Activated CD4-positive, alpha-beta T cell treated with anti-CD3 and anti-CD28 coated beads for 4 hours (primary cell): ENCODE measurements around the gene COG5.
A peak's percentile ranks its signal among the peaks of the same experiment; 100 is the strongest.

ENCODE experiments used
- DNase-seq, 2 donors: peaks; one replicate each; pipeline ENCODE4 v3.0.0-alpha.2; 2020

Gene COG5

DNA sequence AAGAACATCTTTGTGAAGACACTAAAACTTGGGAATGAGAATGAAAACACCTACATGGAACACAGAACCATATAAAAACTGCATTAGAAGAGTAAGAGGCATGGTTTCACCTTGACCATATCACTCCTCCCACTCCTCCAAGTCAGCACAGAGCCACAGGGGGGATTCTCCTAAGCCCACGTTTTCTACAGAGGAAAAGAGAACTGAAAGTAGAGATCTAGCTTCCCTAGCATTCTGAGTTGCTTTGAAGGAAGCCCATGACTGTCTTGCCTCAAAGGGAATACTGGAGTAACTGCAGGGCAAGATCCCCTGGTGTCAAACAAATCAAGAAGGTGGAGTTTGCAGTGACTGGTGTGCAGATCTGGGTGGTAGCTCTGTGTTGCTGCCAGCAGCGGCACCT is 351.0 kb downstream of the COG5 start:
- DNase-seq = no peak

DNA sequence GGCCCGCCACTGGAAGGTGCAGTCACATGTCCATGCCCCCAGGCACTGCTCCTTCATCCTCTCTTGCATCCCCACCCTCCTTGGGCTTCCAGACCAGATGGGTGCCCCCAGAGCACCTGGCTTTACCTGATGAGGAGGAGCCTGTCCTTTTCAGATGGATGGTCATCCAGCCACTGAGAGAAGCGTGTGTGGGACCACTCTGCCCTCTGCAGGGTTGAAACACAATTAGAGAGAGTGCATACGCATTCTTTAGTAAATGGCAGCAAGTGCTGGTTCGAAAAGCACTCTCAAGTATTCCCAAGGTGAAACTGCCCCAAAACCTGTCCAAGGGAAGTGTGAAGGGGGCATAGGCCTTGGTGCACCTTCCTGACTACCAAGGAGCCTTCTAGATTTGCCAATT is 353.3 kb downstream of the COG5 start:
- DNase-seq = no peak

DNA sequence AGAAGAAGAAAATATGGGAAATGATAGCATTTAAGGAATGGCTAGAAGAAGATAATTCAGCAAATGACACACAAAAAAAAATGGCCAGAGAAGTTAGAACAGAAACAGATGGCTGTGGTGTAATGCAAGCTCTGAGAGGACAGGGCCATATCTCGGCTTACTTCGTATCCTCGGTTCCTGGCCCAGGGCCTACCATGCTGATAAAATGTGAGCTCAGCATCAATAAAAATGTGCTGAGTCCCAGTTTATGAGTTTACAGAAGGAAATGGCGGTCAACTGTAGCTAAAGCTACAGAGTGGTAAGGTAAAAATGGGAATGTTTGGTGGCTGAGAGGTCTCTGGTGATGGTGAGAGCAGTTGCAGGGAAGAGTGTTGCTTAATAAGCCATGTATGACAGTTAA is 354.2 kb downstream of the COG5 start:
- no peak for DNase-seq

DNA sequence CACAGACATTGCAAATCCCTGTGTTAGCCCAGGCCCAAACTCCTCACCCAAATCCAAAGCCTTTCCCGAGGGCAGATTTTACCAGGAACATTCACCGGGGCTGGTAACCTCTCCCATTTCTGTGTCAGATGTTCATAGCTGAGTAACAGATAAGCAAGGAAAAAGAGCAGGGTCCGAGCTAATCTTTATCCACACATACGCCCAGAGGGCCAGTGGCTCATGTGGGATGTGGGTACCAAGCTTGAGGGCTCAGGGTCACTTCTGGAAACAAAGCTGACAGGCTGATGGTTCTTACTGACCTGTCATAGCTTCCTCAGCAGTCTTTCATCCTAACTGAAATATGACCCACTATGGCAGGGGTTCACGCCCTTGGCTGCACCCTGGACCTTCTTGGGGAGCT is 355.2 kb downstream of the COG5 start:
- DNase-seq = no peak

DNA sequence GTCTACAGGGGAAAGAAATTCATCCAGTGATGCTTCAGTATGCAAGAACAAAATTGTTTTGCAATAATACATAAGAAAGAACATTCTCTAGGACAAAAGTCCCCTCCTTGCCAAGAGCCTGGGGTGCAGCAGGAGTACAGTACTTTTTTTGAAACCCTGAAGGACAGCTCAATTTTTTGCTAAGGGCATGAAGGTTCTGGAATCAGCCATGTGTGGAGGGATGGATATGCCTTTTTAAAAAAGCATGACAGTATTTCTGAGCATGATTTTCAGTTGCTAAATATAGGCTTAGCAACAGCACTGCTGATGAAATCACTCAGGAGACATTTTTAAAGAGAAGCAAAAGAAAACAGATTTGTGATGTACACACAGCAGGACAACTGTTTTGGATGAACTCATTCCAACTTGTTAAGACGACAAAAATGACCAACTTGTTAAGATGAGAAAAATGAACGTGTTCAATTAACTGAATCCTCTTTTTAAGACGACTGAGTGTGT is 355.6 kb downstream of the COG5 start:
- no peak for DNase-seq

DNA sequence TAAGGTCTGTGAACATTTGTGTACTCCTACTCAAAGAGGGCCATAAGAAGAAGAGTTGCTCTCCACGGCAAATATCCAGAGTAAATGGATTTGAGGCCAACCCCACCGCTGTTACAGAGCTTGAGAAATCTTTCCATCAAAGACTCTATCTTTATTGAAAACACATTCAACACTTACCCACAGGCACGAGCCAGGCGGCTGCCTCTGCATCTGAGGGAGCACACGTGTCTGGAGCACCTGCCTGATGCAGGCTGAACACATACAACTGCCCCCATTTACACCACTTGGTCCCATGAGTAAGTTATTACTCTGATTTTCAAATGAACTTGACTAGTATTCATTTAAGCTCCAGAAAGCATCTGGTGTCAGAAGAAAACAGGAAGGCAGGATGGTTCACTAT is 356.3 kb downstream of the COG5 start:
- DNase-seq = no peak

DNA sequence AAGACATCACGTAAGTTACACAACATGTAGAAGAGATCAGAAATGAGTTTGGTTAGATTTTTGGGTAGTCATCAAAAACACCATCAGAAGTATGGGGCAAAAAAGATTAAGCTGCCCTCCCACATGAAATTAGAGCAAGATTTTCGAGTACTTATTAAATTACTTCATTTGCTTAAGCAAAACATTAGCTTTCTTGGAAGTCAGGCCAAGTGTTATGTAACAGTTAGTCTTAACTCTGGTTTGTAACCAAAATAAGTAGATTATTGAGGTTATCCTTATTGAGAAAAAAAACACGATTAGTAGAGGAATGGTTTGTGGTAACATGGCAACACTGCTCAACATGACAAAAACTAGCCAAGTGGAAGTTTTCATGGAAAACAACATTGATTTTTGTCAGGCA is 357.0 kb downstream of the COG5 start:
- no peak for DNase-seq

DNA sequence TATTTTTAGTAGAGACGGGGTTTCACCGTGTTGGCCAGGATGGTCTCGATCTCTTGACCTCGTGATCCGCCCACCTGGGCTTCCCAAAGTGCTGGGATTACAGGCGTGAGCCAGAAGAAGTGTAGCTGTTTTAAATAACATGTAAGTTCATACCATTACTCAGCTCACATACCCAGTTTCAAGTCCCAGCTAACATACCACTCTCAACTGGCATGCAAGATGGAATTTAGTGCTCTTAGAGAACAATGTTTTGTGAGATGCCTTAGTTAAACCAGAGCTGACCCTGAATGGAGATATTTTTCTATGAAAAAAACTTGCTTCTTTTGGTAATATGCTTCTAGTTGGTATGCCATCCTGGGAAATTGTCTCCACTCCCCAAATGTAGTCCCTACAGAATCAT is 357.6 kb downstream of the COG5 start:
- DNase-seq = no peak

DNA sequence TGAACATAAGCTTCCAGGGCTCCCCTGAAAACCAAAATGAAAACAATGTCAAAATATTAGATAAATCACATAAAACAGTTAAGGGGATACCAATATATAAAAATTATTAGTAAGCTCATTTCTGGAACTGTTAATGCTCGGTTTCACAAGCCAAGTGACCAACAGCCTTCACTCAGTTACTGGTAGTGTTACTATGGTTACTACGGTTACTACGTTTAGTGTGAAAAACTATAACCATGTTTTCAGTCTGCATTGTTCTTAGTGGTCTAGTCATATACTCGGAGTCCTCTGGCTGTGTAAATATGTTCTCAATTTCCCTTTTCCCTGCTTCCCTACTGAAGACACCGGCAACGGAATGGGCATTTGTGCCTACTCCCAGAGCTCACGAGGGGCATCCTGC is 360.1 kb downstream of the COG5 start:
- DNase-seq = no peak

DNA sequence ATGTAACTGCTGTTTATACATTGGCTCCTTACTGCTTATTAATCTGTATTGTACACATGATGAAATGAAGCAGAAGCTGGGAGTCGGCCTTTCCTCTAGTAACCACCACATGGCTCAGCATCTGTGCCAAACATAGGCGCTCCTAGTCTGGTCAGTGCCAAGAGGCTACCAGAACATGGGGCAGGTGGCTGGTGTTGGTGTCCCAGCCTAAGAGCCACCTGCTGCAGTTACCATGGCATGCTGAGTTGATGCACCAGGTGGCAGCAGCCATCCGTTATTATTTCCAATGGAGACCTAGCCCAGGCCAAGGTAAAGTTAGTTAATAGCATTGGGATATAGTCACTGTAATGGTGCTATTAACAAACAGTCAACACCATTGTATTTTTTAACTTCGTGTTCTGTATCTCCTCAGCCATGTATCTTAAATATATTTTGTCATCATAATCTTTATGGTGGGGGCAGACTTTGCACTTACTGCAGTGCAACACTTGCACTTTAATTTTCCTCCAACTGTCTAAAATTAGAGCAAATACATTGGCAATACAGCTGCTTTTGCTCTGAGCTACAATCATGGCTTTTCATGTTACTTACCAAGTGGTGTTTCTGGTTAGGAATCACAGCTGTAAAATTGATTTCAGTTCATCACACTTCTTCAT is 361.8 kb downstream of the COG5 start:
- peak in 1 of 2 donors; percentile 4 for DNase-seq

DNA sequence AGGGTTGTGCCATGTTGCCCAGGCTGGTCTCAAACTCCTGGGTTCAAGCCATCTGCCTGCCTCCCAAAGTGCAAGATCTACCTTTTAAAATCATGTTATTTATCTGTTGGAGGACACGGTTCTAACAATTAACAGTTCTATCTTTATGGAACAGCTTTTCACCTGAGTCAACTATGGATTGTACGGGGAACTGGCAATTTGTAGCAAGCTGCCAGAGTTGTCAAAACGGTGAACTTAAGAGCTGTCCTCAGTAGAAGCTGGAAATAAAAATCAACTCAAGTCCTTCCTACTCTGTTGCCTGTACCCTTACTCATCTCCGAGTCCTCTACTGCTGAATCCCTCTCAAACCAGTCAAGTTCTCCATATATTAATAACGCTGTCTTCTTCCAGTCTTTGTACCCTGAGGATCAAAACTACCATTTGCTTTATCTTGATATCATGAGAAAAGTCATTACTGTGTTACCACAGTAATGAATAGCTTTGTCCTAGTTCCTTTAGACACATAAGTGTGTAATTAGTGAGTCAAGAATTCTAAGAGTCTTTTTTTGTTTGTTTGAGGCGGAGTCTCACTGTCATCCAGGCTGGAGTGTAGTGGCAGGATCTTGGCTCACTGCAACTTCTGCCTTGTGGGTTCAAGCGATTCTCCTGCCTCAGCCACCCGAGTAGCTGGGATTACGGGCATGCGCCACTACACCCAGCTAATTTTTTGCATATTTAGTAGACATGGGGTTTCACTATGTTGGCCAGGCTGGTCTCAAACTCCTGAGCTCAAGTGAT is 366.7 kb downstream of the COG5 start:
- no peak for DNase-seq

DNA sequence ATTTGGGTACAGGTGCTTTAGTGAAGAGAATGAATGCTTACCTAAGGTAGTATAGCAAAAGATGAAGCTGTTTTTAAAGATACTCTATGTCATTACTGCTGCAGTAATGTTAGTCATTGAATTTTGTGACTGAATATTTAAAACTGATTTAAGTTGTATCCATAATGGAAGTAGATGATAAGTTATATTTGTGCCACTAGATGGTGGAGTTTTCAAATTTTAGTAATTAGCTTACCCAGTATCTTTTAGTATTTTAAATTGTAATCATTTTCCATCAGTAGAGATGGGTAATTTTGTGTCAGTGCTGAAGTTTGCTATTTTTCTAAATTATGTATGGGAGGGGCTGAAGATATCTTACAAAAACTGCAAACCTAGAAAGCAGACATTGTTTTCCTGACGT is 369.7 kb downstream of the COG5 start:
- DNase-seq = no peak

DNA sequence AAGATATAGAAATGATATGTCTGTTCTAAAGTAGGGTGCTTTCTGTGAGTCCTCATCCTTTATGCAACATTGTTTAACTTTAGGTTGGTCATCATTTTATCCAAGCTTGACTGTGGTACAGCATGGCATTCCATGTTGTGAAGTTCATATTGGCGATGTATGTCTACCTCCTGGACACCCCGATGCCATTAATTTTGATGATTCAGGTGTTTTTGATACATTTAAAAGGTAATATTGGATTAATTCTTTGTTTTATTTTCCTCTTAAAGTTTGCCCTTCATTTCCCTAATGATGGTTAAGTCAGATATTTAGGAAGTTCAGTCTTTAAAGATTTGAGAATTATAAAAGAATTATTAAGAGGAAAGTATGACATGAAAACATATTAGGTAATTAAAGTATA is 373.6 kb downstream of the COG5 start:
- no peak for DNase-seq

DNA sequence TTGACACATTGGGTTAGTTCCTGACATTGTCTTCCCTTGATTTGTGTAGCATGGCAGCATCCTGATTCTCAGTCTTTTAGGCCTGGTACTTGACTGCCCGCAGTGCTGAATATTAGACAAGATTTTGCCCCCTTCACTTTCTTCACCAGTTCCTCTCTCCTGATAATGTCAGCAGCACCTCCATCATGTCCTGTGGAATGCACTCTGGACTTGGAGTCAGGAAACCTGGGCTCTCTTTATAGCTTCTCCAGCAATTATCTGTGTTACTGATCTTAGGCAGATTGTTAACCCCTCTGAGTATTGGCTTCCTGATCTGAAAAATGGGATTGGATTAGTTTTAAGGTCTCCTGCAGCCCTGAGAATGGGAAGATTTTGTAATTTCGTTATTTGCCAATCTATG is 375.9 kb downstream of the COG5 start:
- no peak for DNase-seq

DNA sequence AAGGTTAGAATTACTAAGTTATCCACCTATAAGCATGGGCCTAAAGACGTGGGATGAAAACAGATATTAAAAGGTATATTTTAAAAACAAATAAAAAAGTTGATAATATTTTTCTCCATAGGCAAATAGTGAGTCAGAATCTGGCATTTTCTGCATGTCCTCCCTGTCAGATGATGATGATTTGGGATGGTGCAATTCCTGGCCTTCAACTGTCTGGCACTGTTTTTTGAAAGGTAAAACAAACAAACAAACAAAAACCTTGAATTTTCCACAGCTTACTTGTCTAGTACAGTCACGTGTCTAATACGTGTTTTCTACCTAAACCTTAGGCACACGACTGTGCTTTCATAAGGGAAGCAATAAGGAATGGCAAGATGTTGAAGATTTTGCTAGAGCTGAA is 377.5 kb downstream of the COG5 start:
- no peak for DNase-seq

DNA sequence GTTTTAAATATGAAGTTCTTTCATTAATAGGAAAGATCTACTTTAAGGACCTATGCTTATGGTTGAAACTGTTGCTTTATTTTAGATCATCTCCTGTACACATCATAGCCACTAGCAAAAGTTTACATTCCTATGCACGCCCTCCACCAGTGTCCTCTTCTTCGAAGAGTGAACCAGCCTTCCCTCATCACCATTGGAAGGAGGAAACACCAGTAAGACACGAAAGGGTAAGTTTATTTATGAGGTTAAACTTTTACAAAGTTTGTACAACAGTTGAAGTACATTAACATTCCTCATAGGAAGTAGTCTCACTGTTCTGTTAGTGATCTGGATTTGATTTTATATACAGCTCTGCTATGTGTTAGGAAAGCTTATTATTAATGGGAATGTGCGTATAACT is 378.0 kb downstream of the COG5 start:
- DNase-seq = no peak

DNA sequence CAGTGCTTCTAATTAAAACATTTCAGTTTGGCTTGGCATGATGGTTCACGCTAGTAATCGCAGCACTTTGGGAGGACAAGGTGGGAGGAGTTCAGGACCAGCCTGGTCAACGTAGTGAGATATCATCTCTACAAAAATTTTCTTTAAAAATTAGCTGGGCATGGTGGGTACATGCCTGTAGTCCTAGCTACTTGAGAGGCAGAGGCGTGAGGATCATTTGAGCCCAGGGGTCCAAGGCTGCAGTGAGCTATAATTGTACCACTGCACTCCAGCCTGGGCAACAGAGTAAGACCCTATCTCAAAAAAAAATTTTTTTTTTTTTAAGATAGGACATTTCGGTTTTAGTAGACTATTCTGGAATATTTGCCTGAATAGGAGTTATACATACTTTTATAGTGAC is 382.5 kb downstream of the COG5 start:
- DNase-seq = no peak

DNA sequence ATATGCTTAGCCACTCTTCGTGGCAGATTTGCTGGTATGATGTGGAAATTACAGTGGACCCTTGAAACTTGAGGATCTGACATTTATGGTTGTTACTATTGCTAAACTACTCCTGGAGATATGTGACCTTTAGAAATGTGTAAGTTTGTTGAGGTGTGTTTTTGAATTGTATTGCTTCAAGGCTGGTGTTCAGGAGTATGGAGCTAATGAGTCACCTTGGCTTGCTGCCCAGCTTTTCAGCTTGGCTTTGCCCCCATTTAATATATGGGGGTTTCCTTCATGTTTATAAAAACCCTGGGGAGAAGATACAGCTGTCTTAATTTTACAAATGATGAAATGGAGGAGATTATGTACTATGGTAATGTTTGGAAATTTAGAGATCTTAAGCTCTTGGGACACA is 383.3 kb downstream of the COG5 start:
- DNase-seq = peak; percentile 68 to 82

DNA sequence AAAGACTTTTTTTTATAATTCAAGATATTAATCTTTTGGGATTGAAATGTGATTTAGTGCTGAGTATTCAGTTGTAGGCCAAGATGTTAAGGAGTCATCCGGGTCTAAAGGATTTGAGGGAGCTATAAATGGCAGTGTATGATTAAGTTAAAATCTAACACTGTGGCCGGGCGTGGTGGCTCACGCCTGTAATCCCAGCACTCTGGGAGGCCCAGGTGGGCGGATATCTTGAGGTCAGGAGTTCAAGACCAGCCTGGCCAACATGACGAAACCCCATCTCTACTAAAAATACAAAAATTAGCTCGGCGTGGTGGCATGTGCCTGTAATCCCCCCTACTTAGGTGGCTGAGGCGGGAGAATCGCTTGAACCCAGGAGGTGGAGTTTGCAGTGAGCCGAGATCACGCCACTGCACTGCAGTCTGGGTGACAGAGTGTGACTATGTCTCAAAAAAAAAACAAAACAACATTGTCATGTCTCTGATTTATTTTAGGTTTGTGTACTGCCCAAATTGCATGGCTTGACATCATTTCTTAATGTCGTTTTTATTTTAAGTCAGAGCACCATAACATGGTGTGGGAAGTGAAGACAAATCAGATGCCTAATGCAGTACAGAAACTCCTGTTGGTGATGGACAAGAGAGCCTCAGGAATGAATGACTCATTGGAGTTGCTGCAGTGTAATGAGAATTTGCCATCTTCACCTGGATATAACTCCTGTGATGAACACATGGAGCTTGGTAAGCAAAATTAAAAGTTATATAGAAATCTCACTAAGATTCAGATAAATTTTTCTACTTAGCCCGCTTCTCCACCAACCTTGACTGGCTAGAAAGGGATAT is 384.2 kb downstream of the COG5 start:
- DNase-seq = no peak

DNA sequence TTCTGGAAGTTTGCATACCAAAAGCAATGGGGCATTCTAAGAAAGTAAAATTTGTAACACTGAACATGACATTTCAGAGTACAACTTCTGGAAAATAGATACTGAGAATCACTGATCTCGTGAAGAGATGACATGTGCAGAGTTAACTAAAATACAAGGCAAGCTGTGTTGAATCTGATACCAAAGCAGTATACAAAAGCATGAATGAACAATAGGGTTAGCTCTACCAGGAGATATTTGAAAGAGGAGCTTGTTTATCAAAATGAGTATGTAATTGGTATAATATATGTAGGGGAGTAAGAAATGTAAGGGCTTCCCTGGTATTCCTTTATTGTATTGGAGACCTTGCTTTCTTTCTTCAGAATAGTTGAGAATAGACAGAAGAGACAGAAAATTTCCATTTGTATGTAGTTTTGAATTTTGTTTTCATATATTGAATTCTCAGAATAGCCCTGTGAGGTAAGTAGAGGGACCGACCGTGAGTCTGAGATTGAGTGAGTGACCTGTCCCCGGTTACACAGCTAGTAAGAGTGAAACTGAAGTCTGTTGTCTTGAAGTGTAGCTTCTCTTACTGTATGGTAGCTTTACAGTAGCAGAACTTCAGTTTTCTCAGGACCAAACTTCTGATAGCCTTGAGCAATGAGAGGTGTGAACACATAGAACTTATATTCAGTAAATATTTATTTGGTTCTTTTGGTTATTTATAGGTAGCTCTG is 389.9 kb downstream of the COG5 start:
- no peak for DNase-seq

DNA sequence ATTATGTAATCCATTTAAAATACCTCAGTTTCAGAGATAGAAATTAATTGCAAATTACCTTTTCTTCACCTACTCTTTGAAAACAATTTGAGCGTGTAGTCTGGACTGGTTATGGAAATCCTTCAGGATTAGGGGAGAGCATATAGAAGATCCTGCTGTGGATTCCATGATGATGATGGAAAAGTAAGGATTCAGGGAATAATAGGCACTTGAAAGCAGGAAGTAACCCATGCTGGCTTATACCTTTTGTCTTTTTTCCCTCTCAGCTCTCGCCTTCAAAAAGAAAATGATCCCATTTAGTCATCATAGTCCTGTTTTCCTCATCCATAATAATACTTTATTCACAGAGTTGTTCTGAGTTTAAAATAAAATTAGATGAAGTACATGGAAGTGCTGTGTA is 390.5 kb downstream of the COG5 start:
- no peak for DNase-seq

DNA sequence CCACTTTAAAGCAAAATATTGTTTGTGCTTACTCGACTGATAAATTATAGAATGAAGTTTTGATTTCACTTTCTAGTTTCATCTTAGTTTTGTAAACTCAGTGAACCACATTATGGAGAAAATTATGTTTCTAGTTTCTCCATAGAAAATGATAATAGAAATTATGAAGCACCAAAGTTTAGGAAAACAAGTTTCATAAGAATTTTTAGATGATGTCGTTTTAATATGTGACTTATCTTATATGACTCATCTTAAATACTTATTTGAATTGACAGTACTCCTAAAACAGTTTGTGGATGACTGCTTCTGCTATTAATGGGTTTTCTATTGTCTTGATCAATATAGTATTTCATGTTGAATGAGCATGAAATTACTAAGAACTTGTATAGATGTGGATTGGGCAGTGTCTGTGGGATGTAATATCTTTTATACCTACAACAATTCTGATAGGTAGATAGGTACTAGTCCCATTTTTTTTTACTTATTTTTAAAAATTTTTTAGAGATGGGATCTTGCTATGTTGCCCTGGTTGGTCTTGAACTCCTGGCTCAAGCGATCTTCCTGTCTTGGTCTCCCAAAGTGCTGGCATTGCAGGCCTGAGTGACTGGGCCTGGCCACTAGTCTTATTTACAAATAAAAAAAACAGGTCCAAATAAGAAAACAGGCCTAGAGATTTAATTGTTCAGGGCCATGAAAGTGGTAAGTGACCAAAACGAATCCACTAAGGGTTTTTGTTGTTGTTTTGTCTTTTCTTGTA is 391.3 kb downstream of the COG5 start:
- no peak for DNase-seq
